GM19468 (cell line): ENCODE measurements around the gene STON2.
A peak's percentile ranks its signal among the peaks of the same experiment; 100 is the strongest.

Experiments used
- ATAC-seq: cut with Tn5 transposase; IDR thresholded peaks from one replicate; pipeline ENCODE4 v1.9.1; 2021; ENCODE audit warnings: mild to moderate bottlenecking, moderate library complexity, moderate number of reproducible peaks; ENCODE audit not compliant: unreplicated experiment; ENCODE audit errors: extremely low read depth

STON2 gene

DNA sequence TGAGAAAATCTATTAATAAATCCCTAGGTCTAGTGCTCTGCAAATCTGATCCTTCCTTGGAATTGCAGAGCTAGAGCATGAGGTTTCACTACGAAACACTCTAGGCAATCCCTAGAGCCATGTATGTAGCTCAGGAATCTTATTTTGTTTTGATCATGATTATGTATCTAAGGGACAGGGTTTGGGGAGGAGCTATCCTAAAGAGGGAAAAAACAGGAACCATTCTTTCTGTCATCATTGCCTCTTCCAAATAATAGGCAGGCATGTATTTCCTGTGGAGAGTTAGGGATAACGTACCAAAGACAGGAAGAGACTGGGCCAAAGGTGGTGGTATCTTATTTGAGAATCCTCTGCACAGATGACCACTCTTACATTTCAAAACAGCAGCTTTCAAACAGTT, 90.6 kb downstream of the STON2 start:
- no peak for ATAC-seq

- ATAC-seq = no peak
Measured at GRCh38 chr14:81305743-81306142, 94.4 kb downstream of the STON2 start.

DNA sequence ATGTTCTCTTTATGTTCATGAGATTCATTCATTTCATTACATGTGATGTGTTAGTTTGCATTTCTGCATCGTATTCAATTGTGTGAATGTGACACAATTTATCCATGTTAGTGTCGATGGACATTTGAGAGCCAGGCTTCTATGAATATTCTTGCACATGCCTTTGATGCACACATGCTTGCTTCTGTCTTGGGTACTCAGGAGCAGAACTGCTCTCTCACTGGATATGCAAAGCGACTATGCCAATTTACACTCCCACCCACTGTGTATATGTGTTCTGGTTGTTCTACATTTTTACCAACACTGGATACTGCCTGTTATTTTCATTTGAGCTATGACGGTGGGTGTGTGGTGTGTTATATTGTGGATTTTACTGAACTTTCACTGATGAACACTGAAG, 95.1 kb downstream of the STON2 start:
- ATAC-seq = no peak

DNA sequence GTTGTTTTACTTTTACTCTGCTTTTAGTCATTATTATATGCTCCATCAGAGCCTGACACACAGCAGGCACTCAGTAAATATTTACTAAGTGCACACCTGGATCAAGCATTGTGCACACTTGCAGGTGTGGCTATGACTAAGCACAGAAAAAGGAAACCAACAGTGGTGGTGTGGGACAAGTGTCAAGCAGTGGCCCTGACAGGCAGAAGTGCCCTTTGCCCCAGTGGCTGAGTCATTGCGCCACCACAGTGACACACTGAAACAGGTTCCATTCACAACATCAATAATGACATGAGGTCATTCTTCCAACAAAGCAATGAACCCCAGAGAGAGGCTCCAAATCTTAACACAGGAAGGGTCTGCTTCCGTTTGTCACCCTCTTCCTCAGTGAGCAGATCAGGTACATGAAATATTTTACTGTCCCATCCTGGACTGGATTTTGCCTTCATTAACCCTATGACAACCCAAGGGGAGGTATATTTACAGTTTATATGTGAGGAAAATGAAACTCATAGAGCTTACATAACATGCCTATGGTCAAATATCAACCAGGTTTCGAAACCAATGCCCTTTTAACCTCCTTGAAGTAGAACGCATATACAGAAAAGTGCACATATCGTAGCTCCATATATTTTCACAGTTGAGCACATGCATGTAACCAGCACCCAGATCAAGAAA, 96.7 kb downstream of the STON2 start:
- peak; percentile 93 for ATAC-seq

GRCh38 chr14:81302638-81303037, 97.5 kb downstream of the STON2 start:
- no peak for ATAC-seq

- no peak for ATAC-seq
Measured at GRCh38 chr14:81301813-81302212, 98.3 kb downstream of the STON2 start.

DNA sequence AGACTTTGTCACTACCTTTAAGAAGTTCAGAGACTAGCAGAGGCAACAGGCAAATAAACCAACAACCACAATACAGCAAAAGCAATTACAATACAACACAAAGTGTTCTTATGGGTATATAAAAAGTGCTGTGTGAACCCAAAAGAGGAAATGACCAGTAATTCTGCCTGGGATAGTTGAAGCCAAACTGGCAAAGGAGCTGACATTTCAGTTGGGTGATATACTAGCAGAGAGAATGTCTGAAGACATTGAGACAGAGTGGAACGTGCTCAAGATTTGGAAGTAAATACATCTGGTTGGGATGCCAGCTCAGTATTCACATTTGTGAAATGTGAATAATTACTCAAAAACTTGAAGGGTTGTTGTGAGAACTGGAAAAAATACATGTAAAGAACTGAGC, 98.8 kb downstream of the STON2 start:
- no peak for ATAC-seq

DNA sequence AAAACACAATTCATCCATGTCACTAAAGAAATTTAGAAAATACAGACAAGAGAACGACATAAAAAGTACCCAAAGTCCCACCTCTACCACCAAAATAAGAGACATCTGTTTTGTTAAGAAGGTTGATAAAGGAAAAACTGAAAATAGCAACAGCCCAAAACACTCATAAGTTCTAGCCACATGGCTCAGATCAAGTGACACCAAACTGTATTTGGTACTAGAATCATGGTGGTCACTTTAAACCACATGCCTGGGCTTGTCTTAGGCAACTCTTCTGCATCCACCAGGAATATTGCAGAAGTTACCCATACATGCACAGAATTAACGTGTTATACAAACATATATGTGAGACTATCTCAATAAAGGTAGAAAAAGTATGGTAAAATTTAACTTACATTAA, 101.2 kb downstream of the STON2 start:
- no peak for ATAC-seq

DNA sequence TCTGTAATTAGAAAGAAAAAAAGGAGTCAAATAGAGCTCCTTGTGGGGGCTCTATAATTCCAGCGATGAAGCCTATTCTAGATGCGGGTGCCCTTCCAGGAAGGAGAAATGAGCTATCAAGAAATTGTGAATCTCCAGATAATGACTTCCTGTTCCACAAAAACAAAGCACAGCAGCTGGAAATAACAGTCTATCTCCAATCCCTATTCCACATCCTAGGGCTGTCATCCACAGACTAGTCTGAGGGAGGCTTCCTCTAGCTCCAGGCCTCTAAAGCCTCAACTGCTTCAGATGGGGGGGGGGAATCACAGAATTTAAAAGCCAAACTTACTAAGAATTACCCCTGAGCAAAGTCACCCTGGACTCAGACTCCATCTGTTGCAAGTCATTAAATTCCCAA, 102.0 kb downstream of the STON2 start:
- ATAC-seq = no peak

GRCh38 chr14:81295958-81296923, 103.9 kb downstream of the STON2 start:
- no peak for ATAC-seq

GRCh38 chr14:81289516-81289915, 110.6 kb downstream of the STON2 start:
- ATAC-seq = no peak

DNA sequence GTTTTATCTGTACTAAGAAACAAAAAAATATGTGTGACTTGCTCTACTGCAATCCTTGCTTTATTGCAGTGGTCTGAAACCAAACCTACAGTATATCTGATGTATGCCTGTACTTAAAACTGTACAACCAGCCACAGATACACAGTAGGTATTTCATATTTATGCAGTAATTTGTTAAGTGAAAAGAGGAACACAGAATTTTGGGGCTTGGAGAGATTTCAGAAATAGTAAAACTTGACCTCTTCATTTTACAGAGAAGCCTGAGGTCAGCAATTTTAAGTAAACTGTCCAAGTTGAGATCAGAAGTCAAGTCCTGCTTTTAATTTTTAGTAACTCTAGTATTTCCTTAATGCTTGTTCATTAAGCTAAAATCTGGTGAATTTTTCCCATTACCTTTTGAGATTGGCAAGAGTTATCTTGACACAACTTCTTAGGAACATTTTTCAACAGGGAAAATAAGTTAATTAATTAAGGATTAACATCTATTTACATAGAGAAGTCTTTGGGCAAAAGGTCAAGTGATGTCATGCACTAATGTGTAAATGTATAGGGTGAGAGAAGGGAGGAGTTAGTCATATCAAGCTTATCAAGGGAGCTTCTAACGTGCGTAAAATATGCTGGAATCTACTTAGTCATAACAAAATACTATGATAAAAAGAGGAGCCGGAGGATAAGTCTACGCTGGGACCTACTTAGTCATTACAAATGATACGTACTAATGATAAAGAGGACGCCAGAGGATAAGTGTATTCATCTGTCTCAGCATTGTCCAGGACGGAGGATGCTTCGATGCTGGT, 113.4 kb downstream of the STON2 start:
- ATAC-seq = no peak

- ATAC-seq = no peak
Measured at GRCh38 chr14:81285245-81285644, 114.9 kb downstream of the STON2 start.

- no peak for ATAC-seq
Measured at GRCh38 chr14:81281332-81281731, 118.8 kb downstream of the STON2 start.

- ATAC-seq = no peak
Measured at GRCh38 chr14:81280136-81280791, 119.9 kb downstream of the STON2 start.

DNA sequence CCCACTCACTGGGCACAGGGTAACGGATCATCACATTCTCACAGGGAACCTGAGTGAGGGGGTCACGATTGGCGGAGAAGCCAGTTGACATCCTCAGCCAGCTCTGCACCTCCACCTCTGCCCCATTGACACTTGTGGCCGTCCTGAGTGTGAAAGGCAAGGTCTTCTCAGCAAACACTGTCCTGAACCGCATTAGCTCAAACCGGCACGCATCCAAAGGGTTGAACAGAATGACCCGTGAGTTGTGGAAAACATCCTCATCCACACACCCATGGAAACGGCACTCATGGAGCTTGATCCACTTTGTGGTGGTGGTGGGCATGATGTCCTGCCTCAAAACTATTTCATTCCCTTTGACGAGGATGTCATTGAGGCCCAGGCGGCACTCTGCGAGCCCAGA, 123.0 kb downstream of the STON2 start:
- ATAC-seq = no peak

DNA sequence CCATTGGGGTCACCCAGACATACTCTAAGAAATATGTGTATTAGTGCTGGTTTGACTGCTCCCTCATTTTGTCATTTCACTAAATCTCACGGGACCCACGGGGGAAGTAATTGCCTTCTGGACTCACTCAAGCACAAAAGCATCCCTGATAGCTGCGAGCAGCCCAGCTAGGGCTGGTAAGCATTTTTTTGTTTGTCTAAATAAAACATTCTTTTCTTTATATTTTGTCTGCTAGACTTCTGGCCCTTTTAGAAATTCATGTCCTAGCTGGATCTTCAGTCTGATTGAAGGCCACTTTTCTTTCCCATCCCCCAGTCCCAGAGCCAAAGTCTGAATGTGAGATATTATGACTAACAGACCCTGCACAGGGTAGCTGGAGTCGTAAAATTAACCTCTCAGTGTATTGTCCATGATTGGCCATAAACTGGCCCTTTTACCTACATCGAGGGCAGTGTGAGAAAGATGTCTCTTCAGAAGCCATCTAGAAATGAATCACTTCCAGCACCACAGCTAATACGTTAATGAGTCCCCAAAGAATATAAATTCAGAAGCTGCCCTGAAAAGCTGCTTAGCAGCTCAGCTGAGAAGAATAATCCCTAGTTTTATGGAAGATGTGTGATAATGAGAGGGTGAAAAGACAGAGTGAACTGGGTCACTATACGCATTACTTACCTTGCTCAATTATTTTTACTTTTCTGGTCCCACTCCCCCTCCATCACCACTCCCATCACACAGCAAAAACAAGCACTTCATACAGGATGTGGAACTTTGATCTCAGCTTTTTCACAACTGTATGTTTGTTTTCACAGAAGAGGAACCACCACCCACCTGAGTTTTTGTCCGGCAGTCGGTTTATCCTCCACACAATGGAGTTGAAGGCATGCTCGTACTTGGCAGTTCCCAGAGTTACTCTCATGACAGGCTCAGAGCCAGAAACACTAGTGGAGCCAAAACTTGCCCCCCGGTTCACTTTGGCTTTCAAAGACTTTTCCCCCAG, 123.8 kb downstream of the STON2 start:
- no peak for ATAC-seq

GRCh38 chr14:81275305-81276072, 124.6 kb downstream of the STON2 start:
- ATAC-seq = no peak
